Type B pancreatic cell (in vitro differentiated cells): ENCODE measurements around the gene FHL5. TPM values are rescaled to one million over a fixed set of nuclear protein-coding genes. Genes with fewer than 3 reads are reported as not detected.

ENCODE experiments used
- DNase-seq: peaks from one replicate; pipeline ENCODE4 v3.0.0; 2021; ENCODE audit warnings: mixed read lengths; ENCODE audit not compliant: unreplicated experiment; ENCODE audit errors: extremely low spot score
- H3K27ac Mint-ChIP-seq: 2 replicates; pipeline ENCODE4 v1.8.0; 2021; ENCODE audit warnings: mild to moderate bottlenecking, mixed read lengths
- H3K27me3 Mint-ChIP-seq: 2 replicates; pipeline ENCODE4 v1.8.0; 2021; ENCODE audit warnings: mixed read lengths
- H3K36me3 Mint-ChIP-seq: 2 replicates; pipeline ENCODE4 v1.8.0; 2021; ENCODE audit warnings: mixed read lengths
- H3K4me1 Mint-ChIP-seq: one replicate; pipeline ENCODE4 v1.8.0; 2021; ENCODE audit warnings: mixed read lengths; ENCODE audit not compliant: unreplicated experiment
- H3K4me3 Mint-ChIP-seq: 2 replicates; pipeline ENCODE4 v1.8.0; 2021; ENCODE audit warnings: mild to moderate bottlenecking, mixed read lengths
- H3K9me3 Mint-ChIP-seq: 2 replicates; pipeline ENCODE4 v1.8.0; 2021; ENCODE audit warnings: mixed read lengths
- long read RNA-seq: library from polyadenylated mRNA; unstranded; transcript quantifications from one replicate; pipeline ENCODE4 v2.0.0, GENCODE V29; 2020
- total RNA-seq: library from RNA; stranded (reverse); gene quantifications from 2 replicates; pipeline ENCODE4 v1.2.1, GENCODE V29; 2021; ENCODE audit warnings: low replicate concordance
- TF ChIP-seq, protein P1 (sequence below): fragments of 200-600 bp; sonication (generic); conservative IDR thresholded peaks from 2 replicates; pipeline ENCODE4 v1.5.0; 2021; ENCODE audit warnings: antibody characterized with exemption, mild to moderate bottlenecking

FHL5 gene, protein sequence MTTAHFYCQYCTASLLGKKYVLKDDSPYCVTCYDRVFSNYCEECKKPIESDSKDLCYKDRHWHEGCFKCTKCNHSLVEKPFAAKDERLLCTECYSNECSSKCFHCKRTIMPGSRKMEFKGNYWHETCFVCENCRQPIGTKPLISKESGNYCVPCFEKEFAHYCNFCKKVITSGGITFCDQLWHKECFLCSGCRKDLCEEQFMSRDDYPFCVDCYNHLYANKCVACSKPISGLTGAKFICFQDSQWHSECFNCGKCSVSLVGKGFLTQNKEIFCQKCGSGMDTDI
- 0.14 and 0.41 TPM in 2 replicates for total RNA-seq
- long read RNA-seq = 0 reads

DNA sequence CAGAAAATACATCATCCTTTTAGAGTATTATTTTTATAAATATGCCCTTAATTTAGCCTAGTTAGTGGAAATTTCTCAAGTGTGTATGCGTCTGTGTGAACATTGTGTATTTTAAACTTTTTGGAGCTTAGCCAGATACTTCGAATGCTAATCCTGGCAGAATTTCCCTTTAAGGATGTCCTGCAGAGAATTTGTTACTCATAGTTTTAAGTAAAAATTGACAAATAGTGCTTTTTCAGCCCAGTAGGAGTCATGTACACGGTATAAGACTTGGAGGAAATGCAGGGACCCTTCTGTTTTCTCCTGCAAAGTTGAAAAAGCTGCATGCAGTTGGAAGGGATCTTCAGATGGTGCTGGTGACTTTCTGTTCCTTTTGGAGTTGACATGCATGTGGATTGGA, at the start of gene FHL5:
Gene FHL5, plus strand, starts transcription at position 243 of the 400 bp plus-strand sequence. CDS start 40,486 bp downstream, outside the sequence.
- no peaks in the 10 kb centered on the region for H3K36me3 Mint-ChIP-seq
- H3K27me3 Mint-ChIP-seq = no peaks in the 10 kb centered on the region
- TF ChIP-seq, protein P1, sequence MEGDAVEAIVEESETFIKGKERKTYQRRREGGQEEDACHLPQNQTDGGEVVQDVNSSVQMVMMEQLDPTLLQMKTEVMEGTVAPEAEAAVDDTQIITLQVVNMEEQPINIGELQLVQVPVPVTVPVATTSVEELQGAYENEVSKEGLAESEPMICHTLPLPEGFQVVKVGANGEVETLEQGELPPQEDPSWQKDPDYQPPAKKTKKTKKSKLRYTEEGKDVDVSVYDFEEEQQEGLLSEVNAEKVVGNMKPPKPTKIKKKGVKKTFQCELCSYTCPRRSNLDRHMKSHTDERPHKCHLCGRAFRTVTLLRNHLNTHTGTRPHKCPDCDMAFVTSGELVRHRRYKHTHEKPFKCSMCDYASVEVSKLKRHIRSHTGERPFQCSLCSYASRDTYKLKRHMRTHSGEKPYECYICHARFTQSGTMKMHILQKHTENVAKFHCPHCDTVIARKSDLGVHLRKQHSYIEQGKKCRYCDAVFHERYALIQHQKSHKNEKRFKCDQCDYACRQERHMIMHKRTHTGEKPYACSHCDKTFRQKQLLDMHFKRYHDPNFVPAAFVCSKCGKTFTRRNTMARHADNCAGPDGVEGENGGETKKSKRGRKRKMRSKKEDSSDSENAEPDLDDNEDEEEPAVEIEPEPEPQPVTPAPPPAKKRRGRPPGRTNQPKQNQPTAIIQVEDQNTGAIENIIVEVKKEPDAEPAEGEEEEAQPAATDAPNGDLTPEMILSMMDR = no peak
- no peak within 1 kb of the TSS for H3K4me3 Mint-ChIP-seq
- H3K27ac Mint-ChIP-seq = no peak within 1 kb of the TSS
- no peaks in the 10 kb centered on the region for H3K4me1 Mint-ChIP-seq
- no peaks in the 10 kb centered on the region for H3K9me3 Mint-ChIP-seq
- no peak for DNase-seq

DNA sequence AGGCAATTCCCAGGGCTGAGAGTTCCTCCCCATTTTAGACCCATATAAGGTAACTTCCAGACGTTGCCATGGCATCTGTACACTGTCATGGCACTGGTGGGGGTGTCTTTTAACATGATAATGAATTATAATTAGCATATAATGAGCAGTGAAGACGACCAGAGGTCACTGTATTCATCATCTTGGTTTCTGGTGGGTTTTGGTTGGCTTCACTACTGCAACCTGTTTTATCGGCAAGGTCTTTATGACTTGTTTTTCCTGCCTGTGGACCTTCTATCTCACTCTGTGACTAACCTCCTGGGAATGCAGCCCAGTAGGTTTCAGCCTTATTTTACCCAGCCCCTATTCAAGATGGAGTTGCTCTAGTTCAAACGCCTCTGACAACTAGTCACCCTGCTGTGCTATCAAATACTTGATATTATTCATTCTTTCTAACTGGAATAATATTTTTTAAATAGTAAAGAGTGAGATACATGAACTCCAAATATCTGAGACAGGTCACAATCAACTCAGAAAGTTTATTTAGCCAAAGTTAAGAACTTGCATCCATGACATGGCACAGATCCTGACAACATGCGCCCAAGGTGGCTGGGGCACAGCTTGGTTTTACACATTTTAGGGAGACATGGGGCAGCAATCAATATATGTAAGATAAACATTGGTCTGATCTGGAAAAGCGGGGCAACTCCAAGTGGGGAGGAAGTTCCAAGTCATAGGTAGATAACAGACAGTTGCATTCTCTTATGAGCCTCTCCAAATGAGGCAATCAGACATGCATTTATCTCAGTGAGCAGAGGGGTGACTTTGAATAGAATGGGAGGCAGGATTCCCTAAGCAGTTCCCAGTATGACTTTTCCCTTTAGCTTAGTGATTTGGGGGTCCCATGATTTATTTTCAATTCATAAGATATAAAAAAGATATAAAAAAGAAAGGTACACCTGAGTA, 42.5 kb upstream of the FHL5 start:
- Mint-ChIP-seq H3K36me3 (peaks cover 10% of the 10 kb centered on the region), H3K4me3 (peak overlapping the region; percentile 100), H3K4me1 (peaks cover 7% of the 10 kb centered on the region), H3K9me3 (no peaks in the 10 kb centered on the region), H3K27ac (peak overlapping the region; percentile 100), H3K27me3 (no peaks in the 10 kb centered on the region)
- no peak for DNase-seq
- TF ChIP-seq, protein P1 = no peak

DNA sequence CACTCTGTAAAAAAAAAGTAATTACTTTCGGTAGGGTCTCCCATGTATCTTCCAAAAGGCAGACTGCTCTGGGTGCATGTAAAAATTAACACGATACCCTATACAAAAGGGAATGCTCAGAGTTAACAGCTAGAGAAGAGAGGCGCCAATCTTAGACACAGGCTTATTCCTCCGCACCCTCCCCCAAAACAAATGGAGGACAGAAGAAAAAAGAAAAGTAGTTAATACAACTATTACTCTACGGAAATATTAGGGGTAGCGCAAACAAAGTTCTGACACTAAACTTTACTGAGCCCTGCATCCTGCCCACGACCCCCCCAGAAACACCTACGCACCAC, 41.7 kb upstream of the FHL5 start:
- Mint-ChIP-seq H3K9me3 (no peaks in the 10 kb centered on the region), H3K27ac (peak overlapping the region; percentile 100), H3K36me3 (peaks cover 13% of the 10 kb centered on the region), H3K4me3 (peak overlapping the region; percentile 100), H3K4me1 (peaks cover 7% of the 10 kb centered on the region), H3K27me3 (no peaks in the 10 kb centered on the region)
- TF ChIP-seq, protein P1 = no peak
- no peak for DNase-seq

DNA sequence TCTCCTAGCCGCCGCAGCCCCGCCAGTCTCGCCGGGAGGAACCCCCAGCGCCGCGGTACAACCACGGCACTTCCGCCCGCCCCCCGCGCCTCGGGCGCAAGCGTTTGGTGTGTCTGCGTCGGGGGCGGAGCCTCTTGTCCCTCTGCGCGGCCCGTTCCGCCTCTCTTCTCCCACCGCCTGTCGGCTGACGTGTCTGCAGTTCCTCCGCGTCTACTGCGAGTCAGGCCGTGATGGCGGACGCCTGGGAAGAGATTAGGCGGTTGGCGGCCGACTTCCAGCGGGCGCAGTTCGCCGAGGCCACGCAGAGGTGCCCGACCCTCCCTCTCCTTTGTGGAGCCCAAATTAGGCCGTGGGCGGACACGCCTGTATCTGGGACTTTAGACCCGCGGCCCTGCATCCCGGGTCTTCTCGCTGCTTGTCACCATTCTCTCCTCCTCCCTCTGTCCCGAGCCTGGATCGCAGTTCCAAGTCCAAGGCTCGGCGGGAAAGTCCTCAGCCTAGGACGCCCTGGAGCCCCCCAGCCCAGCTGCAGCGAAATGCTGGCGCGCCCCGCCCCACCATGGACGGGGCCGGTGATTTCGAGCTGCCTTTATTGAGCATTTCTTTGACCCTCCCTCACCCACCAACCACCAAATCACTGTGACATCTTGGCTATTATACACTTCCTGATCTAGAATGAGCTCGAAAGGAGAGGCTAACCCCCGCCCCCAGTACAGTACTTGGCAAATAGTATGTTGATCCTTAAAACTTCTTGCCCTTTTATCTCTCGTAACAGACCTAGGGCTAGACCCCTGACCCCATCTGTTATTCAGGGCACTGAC, 41.1 kb upstream of the FHL5 start, which contains the start of gene UFL1:
Gene UFL1, plus strand, starts transcription at position 163 of the 821 bp plus-strand sequence. Its CDS starts 68 bp downstream, at position 231.
- H3K36me3 Mint-ChIP-seq = peaks cover 16% of the 10 kb centered on the region

More for the DNA sequence above, 41.1 kb upstream of the FHL5 start, which contains the start of gene UFL1:
- TF ChIP-seq, protein P1 = peak; percentile 27
- H3K4me3 Mint-ChIP-seq = peak within 1 kb of the TSS; percentile 100
- H3K27me3 Mint-ChIP-seq = no peaks in the 10 kb centered on the region
- H3K4me1 Mint-ChIP-seq = peaks cover 7% of the 10 kb centered on the region
- H3K9me3 Mint-ChIP-seq = no peaks in the 10 kb centered on the region
- DNase-seq = peak; percentile 94
- peak within 1 kb of the TSS; percentile 100 for H3K27ac Mint-ChIP-seq
